Measurements from ENCODE around the gene SYT5. TPM values are rescaled to one million over a fixed set of nuclear protein-coding genes. Genes with fewer than 3 reads are reported as not detected.
A peak's percentile ranks its signal among the peaks of the same experiment; 100 is the strongest.

SYT5 gene
- total and polyA plus RNA-seq, 2 of the 13 experiments (the other 11 are each of a cell fraction or from before 2014, with no cell fraction given), result not detected

GRCh38 chr19:55228403-55229031 is 48.4 kb upstream of the SYT5 start, which contains the start of gene TMEM86B (continued):
- TF ChIP-seq CSRNP2 (CRISPR knock-in tag; conservative IDR thresholded peaks at IDR 0.05; ENCODE audit: low read depth) (no peak), CTCF (CRISPR knock-in tag; IDR thresholded peaks at IDR 0.05) (peak; percentile 35; the same call in 1 of the 2 replicates), CCAR2 (optimal IDR thresholded peaks at IDR 0.05; ENCODE audit: low read depth, low read length) (no peak), FOXJ3 (CRISPR knock-in tag; IDR thresholded peaks at IDR 0.05; ENCODE audit: borderline replicate concordance) (no peak), ZNF317 (CRISPR knock-in tag; IDR thresholded peaks at IDR 0.05) (0 out of 2 replicates have a peak, but pooled peaks have one; percentile 43), SSRP1 (CRISPR knock-in tag; IDR thresholded peaks at IDR 0.05) (no peak), MLX (CRISPR knock-in tag; IDR thresholded peaks at IDR 0.05) (0 out of 2 replicates have a peak, but pooled peaks have one; percentile 23), USF2 (IDR thresholded peaks at IDR 0.05; ENCODE audit: low read depth, low read length) (no peak), USF2 (CRISPR knock-in tag; IDR thresholded peaks at IDR 0.05; ENCODE audit: borderline replicate concordance) (no peak), RARA (CRISPR knock-in tag; IDR thresholded peaks at IDR 0.05) (peak; percentile 49), YEATS2 (CRISPR knock-in tag; IDR thresholded peaks at IDR 0.05; ENCODE audit: borderline replicate concordance) (peak; percentile 37; the same call in 1 of the 2 replicates), DRAP1 (CRISPR knock-in tag; IDR thresholded peaks at IDR 0.05) (peak; percentile 61), ZNF331 (CRISPR knock-in tag; IDR thresholded peaks at IDR 0.05) (peak; percentile 70), NFRKB (IDR thresholded peaks at IDR 0.05) (no peak), FOXO1 (CRISPR knock-in tag; IDR thresholded peaks at IDR 0.05) (peak; percentile 80), KDM5A (IDR thresholded peaks at IDR 0.05; ENCODE audit: borderline replicate concordance, low read length) (no peak)
- TF ChIP-seq, protein P1, sequence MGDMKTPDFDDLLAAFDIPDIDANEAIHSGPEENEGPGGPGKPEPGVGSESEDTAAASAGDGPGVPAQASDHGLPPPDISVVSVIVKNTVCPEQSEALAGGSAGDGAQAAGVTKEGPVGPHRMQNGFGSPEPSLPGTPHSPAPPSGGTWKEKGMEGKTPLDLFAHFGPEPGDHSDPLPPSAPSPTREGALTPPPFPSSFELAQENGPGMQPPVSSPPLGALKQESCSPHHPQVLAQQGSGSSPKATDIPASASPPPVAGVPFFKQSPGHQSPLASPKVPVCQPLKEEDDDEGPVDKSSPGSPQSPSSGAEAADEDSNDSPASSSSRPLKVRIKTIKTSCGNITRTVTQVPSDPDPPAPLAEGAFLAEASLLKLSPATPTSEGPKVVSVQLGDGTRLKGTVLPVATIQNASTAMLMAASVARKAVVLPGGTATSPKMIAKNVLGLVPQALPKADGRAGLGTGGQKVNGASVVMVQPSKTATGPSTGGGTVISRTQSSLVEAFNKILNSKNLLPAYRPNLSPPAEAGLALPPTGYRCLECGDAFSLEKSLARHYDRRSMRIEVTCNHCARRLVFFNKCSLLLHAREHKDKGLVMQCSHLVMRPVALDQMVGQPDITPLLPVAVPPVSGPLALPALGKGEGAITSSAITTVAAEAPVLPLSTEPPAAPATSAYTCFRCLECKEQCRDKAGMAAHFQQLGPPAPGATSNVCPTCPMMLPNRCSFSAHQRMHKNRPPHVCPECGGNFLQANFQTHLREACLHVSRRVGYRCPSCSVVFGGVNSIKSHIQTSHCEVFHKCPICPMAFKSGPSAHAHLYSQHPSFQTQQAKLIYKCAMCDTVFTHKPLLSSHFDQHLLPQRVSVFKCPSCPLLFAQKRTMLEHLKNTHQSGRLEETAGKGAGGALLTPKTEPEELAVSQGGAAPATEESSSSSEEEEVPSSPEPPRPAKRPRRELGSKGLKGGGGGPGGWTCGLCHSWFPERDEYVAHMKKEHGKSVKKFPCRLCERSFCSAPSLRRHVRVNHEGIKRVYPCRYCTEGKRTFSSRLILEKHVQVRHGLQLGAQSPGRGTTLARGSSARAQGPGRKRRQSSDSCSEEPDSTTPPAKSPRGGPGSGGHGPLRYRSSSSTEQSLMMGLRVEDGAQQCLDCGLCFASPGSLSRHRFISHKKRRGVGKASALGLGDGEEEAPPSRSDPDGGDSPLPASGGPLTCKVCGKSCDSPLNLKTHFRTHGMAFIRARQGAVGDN (CRISPR knock-in tag; IDR thresholded peaks at IDR 0.05), result peak; percentile 77
